Motor neuron (in vitro differentiated cells): ENCODE data around the gene IRF3. TPM values are rescaled to one million over a fixed set of nuclear protein-coding genes. Genes with fewer than 3 reads are reported as not detected.

Experiments
- ATAC-seq, 8 experiments: fragments of 200-7000 bp; cut with Tn5 transposase; replicated peaks in 6 of 8; 2 replicates each; pipeline ENCODE4 v1.8.0; 2021; ENCODE audit warnings: mild to moderate bottlenecking in 8 of 8, moderate library complexity in 8 of 8
- H3K27ac ChIP-seq, 2 donors: fragments of 250-450 bp; sonication (Bioruptor Pico); 2 replicates each; pipeline ENCODE4 v1.9.0; 2021; ENCODE audit warnings: antibody characterized with exemption in 2 of 2, mild to moderate bottlenecking in 2 of 2, moderate library complexity in 1 of 2
- H3K4me1 ChIP-seq, 2 donors: fragments of 250-450 bp; sonication (Bioruptor Pico); replicated peaks in 1 of 2; 2 replicates each; pipeline ENCODE4 v1.6.1; 2021; ENCODE audit warnings: antibody characterized with exemption in 2 of 2, mild to moderate bottlenecking in 2 of 2, moderate library complexity in 1 of 2
- H3K4me3 ChIP-seq, 5 donors: fragments of 250-450 bp; sonication (Bioruptor Pico); 2 replicates each; pipeline ENCODE4 v1.9.0; 2021; ENCODE audit warnings: antibody characterized with exemption in 5 of 5, mild to moderate bottlenecking in 5 of 5, moderate library complexity in 4 of 5
- WGBS, 10 experiments: fragments of 450-650 bp; shearing (Covaris generic); methylation state at CpG; one replicate each; pipeline ENCODE4 v1.0.0; 2022; 5-methylcytosine and 5-hydroxymethylcytosine counted together
- in situ Hi-C, 9 experiments: fragments of 400-800 bp; cut with MboI; loops; one replicate each; pipeline ENCODE4 v1.15.0; 2021; ENCODE audit warnings: low sequenced_read_pairs in 9 of 9, low pct_unique_long_range_greater_than_20kb in 2 of 9; ENCODE audit not compliant: unreplicated experiment in 9 of 9
- total RNA-seq, 8 experiments: library from RNA; unstranded; fragments of 300-600 nt; gene quantifications; 2 replicates each; pipeline versions ENCODE4 v1.2.3 to v1.2.4, GENCODE V29; 2022

The IRF3 gene
- total RNA-seq, 8 experiments from 2014 or later = 40.8 to 110 (median 53.4) TPM

DNA sequence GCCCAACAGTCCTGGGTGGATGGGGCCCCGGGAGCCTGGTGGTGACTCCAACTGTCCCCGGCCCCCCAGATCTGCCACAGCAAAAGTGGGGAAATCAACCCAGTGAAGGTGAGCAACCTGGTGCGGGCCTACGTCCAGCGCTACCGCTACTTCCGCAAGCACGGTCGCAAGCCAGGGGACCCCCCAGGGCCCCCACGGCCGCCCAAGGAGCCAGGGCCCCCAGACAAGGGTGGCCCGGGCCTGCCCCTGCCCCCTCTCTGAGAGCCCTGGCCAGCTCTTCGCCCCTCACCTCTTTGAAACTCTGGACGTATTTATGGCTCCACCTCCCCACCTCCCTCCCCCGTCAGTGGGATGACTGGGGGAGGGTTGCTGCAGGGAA, 7.5 kb downstream of the IRF3 start:
- peak in 1 of 8 experiments; percentile 2 for ATAC-seq
- Histone ChIP-seq H3K4me1 (peaks cover 0 to 4% of the 10 kb centered on the region in 2 donors), H3K27ac (no peak overlapping the region), H3K4me3 (no peak overlapping the region)
- in situ Hi-C loops = no loop called here
- WGBS, 10 experiments = 94% methylated on average over 3 of the region's 15 CpGs; no CpG with 5 or more reads in 9 of the 10 experiments

DNA sequence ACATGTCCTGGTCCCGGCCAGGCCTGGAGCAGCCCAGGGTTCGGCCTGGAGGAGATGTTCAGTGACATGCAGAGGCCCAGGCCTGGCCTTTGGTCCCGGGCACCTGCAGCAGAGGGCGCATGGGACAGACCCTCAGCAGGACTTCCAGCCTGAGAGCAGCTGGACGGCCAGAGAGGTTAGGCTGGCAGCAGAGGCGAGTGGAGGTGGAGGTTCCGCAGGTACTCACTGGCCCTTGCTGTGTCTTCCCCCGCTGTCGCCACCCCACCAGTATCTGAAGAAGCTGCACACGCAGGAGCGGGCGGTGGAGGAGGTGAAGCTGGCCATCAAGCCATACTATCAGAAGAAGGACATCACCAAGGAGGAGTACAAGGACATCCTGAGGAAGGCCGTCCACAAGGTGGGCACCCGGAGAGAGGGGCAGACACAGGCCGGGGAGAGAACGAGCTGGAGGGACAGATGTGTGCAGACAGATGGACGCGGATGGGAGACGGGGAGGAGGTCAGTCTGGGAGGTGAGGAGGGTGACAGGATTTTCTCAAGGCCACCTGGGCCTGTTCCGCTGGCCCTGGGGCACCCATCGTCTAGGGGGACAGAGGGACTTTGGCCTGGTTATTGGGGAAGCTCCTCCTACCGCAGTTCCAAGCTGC, 8.0 kb downstream of the IRF3 start:
- H3K4me3 ChIP-seq = no peak overlapping the region
- H3K4me1 ChIP-seq = peaks cover 0 to 4% of the 10 kb centered on the region in 2 donors
- in situ Hi-C loops = no loop called here
- 70 to 100% (median 95%) methylated on average over 1 to 8 of the region's 22 CpGs; no CpG with 5 or more reads in 5 of the 10 experiments for WGBS, 10 experiments
- ATAC-seq = no peak
- H3K27ac ChIP-seq = no peak overlapping the region

DNA sequence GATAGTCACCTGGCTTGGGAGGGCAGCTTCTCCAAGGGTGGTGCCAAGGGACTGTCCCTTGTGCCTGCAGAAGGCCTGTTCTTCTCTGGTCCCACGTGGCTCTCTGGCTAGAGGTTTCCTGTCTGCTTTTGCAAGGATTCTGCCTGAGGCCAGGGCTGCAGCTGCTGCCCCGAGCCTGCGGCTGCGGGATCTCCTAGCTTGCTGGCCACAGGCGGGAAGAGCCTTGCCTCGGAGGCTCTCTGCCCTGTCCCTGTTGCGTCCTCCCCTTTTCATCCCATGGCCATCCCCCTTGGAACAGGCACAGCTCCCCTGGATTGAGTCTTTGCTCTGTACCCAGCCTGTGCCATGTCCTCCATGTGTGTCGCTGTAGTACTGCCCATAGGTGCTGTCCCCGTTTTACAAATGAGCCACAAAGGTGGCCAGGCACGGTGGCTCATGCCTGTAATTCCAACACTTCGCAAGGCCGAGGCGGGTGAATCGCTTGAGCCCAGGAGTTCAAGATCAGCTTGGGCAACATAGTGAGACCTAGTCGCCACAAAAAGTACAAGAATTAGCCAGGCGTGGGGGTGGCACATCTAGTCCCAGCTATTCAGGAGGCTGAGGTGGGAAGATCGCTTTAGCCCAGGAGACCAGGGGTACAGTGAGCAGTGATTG, 9.1 kb downstream of the IRF3 start:
- Histone ChIP-seq H3K4me1 (peaks cover 0 to 4% of the 10 kb centered on the region in 2 donors), H3K27ac (no peak overlapping the region), H3K4me3 (no peak overlapping the region)
- WGBS, 10 experiments = 50 to 100% (median 83%) methylated on average over 1 to 7 of the region's 17 CpGs; no CpG with 5 or more reads in 2 of the 10 experiments
- in situ Hi-C loops = no loop called here
- ATAC-seq = no peak

DNA sequence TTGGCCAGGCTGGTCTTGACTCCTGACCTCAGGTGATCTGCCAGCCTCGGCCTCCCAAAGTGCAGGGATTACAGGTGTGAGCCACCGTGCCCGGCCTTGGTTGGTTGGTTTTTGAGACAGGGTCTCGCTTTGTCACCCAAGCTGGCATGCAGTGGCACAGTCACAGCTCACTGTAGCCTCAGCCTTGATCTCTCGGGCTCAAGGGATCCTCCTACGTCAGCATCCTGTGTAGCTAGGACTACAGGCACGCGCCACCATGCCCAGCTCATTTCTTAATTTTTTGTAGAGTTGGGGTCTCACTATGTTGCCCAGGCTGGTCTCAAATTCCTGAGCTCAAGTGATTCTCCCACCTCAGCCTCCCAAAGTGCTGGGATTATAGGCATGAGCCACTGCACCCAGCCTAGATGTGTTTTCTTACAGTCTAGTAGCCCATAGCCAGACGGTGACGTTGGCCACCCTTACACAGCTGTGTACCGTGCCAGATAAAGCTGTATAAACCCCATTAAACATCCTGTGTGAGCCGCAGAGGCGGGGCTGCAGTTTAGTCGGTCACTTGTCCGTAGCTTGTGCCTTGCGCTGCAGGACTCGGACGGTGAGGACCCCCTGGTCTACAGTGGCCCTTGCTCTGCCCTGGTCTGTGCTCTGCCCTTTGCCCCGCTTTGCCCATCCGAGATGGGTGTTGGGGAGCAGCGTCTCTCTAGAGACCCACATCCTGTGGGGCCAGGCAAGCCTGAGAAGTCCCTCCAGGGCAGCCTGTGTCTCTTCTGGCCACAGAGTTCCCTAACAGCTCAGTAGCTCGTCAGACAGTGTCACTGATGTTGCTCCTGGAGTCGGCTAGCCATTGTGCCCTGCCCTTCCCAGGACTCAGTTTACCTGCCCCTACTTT, 9.8 kb downstream of the IRF3 start:
- Histone ChIP-seq H3K4me1 (peaks cover 0 to 4% of the 10 kb centered on the region in 2 donors), H3K27ac (no peak overlapping the region), H3K4me3 (no peak overlapping the region)
- 87 to 100% (median 94%) methylated on average over 2 to 10 of the region's 23 CpGs; no CpG with 5 or more reads in 2 of the 10 experiments for WGBS, 10 experiments
- ATAC-seq = no peak
- in situ Hi-C loops = no loop called here

DNA sequence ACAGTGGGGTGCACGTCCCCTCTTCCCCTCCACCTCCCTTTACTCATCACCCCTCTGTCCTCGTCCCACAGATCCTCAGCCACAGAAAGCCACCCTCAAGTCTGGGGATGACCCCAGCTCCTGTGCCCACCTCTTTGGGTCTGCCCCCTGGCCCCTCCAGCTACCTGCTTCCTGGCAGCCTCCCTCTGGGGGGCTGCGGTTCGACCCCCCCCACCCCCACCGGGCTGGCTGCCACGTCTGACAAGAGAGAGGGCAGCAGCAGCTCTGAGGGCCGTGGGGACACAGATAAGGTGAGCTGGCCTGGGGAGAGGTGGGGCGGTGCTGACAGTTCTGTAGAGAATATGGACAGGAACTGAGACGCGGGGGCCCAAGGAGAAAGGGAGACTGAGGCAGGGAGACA, 11.1 kb downstream of the IRF3 start:
- H3K27ac ChIP-seq = no peak overlapping the region
- ATAC-seq = no peak
- H3K4me3 ChIP-seq = no peak overlapping the region
- in situ Hi-C loops = no loop called here
- H3K4me1 ChIP-seq = peaks cover 0 to 4% of the 10 kb centered on the region in 2 donors
- WGBS, 10 experiments = no CpG with 5 or more reads among the region's 10 CpGs

DNA sequence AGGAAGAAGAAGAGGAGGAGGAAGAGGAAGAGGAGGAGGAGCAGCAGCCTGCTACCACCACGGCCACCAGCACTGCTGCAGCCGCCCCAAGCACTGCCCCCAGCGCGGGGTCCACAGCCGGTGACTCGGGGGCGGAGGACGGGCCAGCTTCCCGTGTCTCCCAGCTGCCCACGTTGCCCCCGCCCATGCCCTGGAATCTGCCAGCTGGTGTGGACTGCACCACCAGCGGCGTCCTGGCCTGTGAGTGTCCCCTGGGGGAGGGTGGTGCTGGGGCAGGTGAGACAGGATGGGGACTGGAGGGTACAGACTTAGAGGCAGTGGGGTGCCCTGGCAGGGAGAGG, 12.2 kb downstream of the IRF3 start:
- ATAC-seq = no peak
- H3K4me3 ChIP-seq = no peak overlapping the region
- WGBS, 10 experiments = no CpG with 5 or more reads among the region's 13 CpGs
- in situ Hi-C loops = no loop called here
- H3K27ac ChIP-seq = no peak overlapping the region
- peaks cover 0 to 4% of the 10 kb centered on the region in 2 donors for H3K4me1 ChIP-seq

DNA sequence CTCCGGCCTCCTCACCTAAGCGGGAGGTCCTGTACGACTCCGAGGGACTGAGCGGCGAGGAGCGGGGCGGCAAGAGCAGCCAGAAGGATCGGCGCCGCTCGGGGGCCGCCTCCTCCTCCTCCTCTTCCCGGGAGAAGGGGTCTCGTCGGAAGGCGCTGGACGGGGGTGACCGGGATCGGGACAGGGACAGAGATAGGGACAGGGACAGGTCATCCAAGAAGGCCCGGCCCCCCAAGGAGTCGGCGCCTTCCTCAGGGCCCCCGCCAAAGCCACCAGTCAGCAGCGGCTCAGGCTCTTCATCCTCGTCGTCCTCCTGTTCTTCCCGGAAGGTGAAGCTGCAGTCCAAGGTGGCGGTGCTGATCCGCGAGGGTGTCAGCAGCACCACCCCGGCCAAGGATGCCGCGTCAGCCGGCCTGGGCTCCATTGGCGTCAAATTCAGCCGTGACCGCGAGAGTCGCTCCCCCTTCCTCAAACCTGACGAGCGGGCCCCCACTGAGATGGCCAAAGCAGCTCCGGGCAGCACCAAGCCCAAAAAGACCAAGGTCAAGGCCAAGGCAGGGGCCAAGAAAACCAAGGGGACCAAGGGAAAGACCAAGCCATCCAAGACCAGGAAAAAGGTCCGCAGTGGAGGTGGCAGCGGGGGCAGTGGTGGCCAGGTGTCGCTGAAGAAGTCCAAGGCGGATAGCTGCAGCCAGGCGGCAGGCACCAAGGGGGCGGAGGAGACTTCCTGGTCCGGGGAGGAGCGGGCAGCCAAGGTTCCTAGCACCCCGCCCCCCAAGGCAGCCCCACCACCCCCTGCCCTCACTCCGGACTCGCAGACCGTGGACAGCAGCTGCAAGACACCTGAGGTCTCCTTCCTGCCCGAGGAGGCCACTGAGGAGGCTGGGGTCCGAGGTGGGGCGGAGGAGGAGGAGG, 12.8 kb downstream of the IRF3 start:
- in situ Hi-C loops = no loop called here
- Histone ChIP-seq H3K4me1 (peaks cover 0 to 4% of the 10 kb centered on the region in 2 donors), H3K27ac (no peak overlapping the region), H3K4me3 (no peak overlapping the region)
- ATAC-seq = peak in 1 of 8 experiments; percentile 3
- 80 to 100% (median 100%) methylated on average over 1 to 11 of the region's 58 CpGs; no CpG with 5 or more reads in 4 of the 10 experiments for WGBS, 10 experiments

DNA sequence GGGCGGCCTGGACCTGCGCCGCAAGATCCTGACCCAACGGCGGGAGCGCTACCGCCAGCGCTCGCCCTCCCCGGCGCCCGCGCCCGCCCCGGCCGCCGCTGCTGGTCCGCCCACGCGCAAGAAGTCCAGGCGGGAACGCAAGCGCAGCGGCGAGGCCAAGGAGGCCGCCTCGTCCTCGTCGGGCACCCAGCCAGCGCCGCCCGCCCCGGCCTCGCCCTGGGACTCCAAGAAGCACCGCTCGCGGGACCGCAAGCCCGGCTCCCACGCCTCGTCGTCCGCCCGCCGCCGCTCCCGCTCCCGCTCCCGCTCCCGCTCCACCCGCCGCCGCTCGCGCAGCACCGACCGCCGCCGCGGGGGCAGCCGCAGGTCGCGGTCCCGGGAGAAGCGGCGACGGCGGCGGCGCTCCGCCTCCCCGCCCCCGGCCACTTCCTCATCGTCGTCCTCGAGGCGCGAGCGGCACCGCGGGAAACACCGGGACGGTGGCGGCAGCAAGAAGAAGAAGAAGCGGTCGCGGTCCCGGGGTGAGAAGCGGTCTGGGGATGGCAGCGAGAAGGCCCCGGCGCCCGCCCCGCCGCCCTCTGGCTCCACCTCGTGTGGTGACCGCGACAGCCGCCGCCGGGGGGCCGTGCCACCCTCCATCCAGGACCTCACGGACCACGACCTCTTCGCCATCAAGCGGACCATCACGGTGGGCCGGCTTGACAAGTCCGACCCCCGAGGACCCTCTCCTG, 13.7 kb downstream of the IRF3 start:
- ATAC-seq = peak in 1 of 8 experiments; percentile 3
- H3K4me3 ChIP-seq = no peak overlapping the region
- in situ Hi-C loops = no loop called here

DNA sequence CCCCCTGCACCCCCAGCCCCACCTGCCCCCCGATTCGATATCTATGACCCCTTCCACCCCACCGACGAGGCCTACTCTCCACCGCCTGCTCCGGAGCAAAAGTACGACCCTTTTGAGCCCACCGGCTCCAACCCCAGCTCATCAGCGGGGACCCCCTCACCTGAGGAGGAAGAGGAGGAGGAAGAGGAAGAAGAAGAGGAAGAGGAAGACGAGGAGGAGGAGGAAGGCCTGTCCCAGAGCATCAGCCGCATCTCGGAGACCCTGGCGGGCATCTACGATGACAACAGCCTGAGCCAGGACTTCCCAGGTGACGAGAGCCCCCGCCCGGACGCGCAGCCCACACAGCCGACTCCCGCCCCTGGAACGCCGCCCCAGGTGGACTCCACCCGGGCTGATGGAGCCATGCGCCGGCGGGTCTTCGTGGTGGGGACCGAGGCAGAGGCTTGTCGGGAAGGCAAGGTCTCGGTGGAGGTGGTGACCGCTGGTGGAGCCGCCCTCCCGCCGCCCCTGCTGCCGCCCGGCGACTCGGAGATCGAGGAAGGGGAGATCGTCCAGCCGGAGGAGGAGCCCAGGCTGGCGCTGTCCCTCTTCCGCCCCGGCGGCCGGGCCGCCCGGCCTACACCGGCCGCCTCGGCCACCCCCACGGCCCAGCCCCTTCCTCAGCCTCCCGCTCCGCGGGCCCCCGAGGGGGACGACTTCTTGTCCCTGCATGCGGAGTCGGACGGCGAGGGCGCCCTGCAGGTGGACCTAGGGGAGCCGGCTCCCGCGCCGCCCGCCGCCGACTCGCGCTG, 14.4 kb downstream of the IRF3 start:
- peak in 3 of 8 experiments; percentile 8 to 15 (median 11) for ATAC-seq
- WGBS, 10 experiments = 89 to 100% methylated on average over 5 to 9 of the region's 72 CpGs; no CpG with 5 or more reads in 8 of the 10 experiments
- no peaks in the 10 kb centered on the region for H3K4me1 ChIP-seq
- in situ Hi-C loops = no loop called here
- H3K4me3 ChIP-seq = no peak overlapping the region
- H3K27ac ChIP-seq = no peak overlapping the region

More for the DNA sequence above, 13.7 kb downstream of the IRF3 start:
- Histone ChIP-seq H3K4me1 (peaks cover 0 to 4% of the 10 kb centered on the region in 2 donors), H3K27ac (no peak overlapping the region)
- WGBS, 10 experiments = 80 to 100% (median 97%) methylated on average over 1 to 20 of the region's 110 CpGs; no CpG with 5 or more reads in 5 of the 10 experiments

DNA sequence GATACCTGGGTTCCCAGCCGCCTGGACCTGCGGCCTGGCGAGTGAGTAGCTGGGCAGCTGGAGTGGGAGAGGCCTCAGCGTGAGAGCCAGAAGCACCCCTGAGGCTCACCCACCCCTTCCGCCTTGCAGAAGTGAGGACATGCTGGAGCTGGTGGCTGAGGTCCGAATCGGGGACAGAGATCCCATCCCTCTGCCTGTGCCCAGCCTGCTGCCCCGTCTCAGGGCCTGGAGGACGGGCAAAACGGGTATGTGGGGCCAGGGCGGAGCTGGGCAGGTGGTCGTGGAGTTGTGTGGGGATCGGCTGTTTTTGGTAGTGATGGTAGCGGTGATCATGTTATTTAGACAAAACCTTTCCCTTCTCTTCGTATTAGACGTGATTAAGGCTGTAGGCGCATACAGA, 19.1 kb downstream of the IRF3 start:
- H3K4me1 ChIP-seq = peaks cover 6 to 9% of the 10 kb centered on the region in 2 donors
- ATAC-seq = no peak
- no peak overlapping the region for H3K27ac ChIP-seq
- in situ Hi-C loops = no loop called here
- H3K4me3 ChIP-seq = no peak overlapping the region
- WGBS, 10 experiments = 53 to 100% (median 87%) methylated on average over 1 to 7 of the region's 17 CpGs; no CpG with 5 or more reads in 3 of the 10 experiments

DNA sequence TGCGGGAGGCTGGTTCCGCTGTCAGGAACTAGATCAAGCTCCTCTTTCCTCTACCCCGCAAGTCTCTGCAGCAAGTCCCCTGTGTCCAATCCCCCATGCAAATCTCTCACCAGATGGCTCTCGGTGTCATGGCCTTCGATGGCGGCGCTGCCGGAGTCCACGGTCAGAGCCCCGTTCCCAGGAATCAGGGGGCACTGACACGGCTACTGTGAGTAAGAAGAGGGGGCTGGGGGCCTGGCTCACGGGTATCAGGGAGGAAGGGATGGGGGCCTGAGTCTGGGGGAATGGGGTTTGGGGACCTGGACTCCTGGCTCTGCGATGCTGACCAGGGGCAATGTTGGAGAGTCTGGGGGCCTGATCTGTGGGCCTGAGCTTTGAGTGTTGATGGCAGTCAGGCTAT, 19.7 kb downstream of the IRF3 start:
- H3K27ac ChIP-seq = no peak overlapping the region
- no CpG with 5 or more reads among the region's 13 CpGs for WGBS, 10 experiments
- in situ Hi-C loops = no loop called here
- H3K4me3 ChIP-seq = no peak overlapping the region
- ATAC-seq = no peak
- peaks cover 11 to 13% of the 10 kb centered on the region in 2 donors for H3K4me1 ChIP-seq
